Activated CD8-positive, alpha-beta memory T cell treated with anti-CD3 and anti-CD28 coated beads for 48 hours (primary cell): ENCODE data around the gene CTBP1.
"Not testable (repeated sequence)": the region's sequence is repeated elsewhere in the genome, so short reads cannot be mapped to it uniquely, and the experiment has no call there.

Experiments used
- DNase-seq, 3 experiments: peaks; one replicate each; pipeline ENCODE4 v3.0.0-alpha.2; 2020; ENCODE audit warnings: low read depth in 2 of 3, low spot score in 2 of 3

CTBP1 gene

DNA sequence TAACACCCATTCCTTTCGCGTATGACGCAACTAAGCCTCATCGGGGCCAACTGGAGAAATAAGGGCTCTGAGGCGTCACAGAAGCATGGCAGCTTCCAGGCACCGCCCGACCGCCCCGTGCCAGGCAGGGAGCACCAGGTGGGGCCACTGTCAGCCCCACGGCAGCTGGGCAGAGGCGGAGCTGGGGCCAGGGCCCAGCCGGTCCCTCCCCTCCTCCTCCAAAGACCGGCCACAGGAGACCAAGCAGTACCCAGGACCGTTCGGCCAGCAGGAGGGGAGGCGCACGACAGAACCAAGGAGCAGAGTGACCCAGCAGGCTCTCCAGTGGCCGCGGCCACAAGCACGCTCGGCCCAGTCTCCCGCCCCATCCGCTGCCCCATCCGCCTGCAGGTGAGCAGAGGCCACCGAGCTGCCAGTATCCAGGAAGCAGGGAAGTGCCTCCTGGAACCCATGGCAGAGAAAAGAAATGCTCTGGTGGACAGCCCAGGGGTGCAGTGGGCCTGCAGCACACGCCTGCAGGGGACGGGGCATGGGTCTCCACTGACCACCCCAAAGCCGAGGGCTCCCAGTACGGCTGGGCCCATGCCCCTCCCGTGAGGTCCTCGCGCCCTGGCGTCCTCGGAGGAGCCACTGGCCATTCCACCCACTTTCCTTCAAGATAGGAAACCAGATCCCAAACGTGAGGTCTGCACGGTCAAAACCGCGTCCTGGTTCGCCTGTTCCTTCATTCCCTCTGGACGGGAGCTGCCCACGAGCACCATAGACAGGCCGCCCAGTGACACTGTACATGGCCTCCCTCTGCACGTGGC, 9.6 kb downstream of the CTBP1 start:
- DNase-seq: no peak

DNA sequence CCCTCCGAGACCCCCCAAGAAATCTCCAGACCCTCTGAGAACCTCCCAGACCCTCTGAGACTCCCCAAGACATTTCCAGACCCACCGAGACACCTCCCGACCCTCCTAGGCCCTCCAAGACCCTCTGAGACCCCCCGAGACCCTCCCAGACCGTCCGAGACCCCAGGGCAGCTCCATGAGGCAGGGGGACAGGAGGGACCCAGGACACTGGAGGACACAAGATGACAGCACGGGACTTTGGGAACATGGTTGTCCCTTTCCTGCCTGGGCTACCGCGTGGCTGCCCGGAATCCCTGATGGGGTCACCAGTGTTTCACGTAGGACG, 10.3 kb downstream of the CTBP1 start:
- no peak for DNase-seq

DNA sequence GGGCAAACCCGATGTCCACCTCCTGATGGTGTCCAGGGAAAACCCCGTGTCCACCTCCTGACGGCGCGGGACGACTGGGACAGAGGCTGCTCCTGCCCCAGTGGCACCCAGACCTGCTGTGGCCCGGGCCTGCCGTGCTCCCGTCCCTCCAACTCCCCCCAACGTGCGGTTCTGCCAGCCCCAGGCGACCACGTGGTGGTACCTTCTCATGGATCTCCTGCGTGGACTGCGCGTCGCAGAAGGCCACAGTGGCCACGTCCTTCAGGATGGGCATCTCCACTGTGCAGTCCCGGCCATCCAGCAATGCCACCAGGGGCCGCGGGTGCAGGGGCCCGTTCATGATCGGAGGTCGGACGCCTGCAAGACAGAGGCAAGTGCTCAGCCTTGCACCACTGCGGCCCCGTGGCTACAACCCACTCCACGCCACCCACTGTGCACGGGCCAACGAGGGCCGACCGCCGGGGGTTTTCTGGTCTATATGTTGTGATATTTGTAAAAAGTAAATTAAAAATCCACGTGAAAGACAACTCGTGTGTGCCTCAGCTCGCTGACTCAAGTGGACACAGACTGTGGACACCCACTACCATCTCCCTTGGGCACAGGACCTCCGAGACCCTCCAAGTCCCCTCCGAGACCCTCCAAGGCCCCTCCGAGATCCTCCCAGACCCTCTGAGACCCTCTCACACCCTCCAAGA, 10.8 kb downstream of the CTBP1 start:
- DNase-seq: no peak

DNA sequence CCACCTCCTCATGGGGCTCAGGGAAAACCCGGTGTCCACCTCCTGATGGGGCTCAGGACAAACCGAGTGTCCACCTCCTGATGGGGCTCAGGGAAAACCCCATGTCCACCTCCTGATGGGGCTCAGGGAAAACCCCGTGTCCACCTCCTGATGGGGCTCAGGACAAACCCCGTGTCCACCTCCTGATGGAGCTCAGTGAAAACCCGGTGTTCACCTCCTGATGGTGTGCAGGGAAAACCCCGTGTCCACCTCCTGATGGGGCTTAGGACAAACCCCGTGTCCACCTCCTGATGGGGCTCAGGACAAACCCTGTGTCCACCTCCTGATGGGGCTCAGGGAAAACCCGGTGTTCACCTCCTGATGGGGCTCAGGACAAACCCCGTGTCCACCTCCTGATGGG, 11.7 kb downstream of the CTBP1 start:
- not testable (repeated sequence) for DNase-seq

DNA sequence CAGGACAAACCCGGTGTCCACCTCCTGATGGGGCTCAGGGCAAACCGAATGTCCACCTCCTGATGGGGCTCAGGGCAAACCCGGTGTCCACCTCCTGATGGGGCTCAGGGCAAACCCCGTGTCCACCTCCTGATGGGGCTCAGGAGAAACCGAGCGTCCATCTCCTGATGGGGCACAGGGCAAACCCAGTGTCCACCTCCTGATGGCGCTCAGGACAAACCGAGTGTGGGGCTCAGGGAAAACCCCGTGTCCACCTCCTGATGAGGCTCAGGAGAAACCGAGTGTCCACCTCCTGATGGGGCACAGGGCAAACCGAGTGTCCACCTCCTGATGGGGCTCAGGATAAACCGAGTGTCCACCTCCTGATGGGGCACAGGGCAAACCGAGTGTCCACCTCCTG, 12.1 kb downstream of the CTBP1 start:
- not testable (repeated sequence) for DNase-seq

DNA sequence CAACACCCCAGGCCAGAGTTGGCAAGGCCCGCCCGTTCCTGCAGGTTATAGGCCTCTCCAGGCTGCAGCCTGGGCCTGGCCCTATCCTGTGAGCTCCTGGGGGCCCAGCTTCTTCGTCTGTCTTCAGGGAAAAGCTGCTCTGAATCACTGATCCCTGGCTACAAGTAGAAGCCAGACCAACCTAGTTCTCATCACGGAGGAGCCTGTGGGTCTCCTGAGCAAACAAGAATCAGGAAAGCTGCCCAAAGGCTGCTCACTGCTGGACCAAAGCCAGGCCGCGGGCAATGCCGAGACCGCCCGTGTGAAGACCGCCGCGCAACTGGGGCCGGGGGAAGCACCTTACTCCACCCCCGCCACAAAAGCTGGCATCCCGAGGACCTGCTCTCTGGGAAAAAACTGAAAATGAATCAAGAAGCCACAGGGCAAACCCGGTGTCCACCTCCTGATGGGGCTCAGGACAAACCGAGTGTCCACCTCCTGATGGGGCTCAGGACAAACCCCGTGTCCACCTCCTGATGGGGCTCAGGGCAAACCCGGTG, 12.8 kb downstream of the CTBP1 start:
- DNase-seq: no peak

DNA sequence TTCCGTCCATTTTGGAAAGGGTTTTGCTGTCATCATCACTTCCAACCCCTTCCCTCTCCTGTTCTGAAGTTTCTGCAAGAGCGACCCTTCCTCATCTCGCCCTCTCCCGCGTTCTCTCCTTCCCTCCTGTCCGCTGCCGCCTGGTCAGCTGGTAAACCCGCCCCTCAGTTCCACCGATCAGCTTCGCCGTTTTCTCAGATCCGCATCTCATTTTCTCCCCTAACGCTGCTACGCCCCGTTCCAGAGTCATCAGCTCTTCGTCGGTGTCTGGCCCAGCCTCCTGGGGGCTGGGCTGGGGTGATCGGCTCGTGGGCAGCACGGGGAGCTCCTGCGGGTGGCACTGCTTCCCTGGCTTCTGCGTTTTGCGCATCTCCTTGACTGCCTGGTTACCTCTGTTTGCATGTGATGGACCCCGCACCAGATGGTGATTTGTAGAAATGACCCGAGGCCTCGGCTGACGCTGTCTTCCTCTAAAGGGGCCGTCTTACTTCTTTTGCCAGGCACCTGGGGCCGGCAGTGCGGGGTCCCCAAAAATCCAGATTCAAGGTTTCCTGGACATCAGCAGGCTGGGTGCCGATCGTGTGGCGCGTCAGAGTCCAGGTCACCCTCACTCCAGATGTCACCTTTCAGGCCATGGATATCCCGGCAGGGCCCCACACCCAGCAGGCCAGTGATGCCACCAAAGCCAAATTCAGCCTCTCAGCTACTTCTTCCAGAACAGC, 13.4 kb downstream of the CTBP1 start:
- no peak for DNase-seq

DNA sequence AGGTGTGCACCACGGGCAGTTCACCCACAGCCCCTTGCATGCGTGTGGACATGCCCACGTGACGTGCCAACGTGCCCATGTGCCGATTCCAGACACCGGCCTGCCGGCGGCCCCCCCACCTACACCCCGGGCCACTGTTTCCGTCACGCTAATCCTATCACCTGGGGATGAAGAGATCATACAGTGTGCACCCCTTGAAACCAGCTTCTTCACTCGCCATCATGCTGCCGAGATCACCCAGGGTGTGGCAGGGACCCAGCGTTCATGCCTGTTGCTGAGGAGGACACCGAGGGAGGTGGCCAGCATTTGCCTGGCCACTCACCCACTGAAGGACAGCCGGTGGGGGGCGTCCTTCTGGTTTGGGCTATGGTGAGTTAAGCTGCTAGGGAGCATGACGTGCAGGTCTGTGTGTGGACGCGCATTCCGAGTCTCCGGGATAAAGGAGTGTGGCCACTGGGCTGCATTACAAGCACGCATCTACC, 14.1 kb downstream of the CTBP1 start:
- no peak for DNase-seq

DNA sequence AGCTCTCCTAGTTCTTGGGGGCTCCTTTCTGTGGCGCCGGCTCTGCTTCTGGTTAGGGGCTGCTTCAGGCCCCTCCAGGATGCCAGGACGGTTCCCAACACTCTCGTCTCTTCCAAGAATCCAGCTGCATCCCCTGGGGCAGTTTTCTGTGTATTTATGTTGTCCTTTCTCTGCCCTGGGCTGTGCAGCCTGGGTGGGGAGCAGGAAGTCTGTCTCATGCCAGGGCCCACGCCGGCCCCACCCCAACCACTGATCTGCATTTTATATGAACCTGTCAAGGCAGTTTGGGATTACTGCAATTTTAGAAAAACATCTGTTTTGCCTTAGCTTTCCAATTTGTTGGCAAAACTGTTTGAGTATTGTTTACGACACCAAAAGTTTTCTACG, 14.6 kb downstream of the CTBP1 start:
- DNase-seq: no peak

DNA sequence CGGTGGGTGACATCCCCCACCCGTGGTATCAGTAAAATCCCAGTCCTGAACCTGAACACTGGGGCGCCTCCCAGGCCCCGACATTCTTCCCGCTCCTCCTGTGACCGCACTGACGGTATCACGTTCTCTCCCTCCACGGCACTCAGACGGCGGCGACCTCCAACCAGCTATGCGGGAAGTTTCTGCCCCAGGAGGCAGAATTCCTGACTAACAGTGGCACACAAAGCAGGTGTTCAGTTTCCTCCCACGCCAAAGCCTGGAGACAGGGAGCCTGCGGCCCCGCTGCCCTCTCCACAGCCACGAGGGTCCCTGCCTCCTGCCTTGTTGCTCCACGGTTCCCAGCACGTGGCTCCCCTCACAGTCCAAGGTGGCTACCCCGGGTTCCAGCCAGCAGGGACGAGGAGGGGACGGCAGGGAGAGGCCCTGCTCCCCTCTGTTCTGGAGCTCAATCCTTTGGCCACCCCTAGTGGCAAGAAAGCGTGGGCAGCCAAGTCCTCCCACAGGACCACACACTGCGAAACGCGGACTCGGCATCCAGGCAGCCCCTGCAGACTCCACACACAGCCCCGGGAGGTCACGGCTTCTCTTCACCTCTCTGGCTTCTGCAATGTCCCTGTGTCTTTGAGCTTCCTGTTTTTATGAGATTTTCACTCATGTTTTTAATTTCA, 15.2 kb downstream of the CTBP1 start:
- DNase-seq: no peak

DNA sequence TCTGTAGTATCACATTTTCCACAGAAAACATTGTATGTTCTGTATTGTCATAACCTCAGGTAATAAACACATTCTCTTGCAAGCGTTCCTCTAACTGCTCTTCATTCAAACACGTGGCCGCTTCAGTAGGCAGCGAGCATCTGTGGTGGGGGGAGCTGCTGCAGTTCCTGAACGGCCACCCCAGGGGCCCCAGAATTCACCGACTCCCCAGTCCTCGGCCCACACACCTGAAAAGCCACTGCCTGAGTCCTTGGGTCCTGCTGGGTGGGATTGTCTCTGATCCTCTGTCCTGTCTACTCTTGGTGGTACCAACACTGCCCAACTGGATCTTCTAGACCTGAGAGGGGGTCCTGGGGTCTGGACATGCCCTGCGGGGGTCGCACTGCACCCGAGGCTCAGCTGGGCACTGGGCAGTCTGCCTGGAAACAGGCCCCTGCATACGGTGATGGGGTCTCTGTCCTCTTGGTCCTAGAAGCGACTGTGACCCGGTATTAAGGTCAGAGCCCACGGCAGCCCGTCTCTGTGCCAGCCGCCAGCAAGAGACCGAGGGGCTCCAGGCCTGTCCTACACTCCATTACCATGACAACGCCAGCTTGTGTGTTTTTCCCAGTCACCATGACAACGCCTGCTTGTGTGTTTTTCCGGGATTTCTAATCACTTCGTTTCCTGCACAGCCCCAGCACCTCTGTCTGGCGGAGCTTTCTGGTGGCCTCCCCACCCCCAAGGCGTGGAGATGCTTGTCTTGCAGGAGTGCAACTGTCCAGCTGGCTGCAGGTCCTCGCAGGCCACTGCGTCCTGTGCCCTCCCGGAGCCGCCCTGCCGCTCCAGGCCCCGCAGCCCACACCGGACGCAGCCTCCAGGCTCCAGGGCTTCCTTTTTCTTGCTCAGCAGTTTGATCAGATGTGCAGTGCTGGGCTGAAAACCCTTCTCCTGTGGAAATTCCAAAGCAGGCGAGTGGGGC, 16.0 kb downstream of the CTBP1 start:
- DNase-seq: no peak

DNA sequence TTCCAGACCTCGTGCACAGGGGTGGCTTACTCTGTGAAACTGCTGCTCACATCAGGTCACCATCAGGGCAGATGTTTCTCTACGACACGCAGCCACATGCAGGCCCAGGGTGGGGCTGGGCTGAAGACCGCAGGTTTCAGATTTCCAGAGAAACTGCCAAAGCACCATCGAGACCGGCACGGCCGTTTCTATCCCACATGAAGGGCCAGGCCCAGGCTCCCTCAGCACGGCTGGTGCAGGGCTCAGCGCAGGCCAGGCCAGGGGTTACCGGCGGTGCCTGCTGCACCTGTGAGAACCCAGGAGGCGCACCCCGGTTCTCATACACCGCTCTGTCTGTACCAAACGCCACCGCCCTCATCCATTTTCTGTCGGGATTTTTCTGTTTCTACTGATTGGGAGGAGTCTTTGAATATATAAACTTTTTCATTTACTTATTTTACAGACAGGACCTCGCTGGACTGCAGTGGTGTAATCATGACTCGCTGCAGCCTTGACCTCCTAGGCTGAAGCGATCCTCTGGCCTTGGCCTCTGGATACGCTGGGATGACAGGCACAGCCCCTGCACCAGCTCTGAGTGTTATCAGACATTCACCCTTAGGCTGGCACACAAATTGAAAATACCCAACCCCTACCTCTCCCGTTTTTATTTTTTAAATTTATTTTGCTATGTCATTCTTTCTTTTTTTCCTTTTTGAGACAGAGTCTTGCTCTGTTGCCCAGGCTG, 17.1 kb downstream of the CTBP1 start:
- no peak for DNase-seq

DNA sequence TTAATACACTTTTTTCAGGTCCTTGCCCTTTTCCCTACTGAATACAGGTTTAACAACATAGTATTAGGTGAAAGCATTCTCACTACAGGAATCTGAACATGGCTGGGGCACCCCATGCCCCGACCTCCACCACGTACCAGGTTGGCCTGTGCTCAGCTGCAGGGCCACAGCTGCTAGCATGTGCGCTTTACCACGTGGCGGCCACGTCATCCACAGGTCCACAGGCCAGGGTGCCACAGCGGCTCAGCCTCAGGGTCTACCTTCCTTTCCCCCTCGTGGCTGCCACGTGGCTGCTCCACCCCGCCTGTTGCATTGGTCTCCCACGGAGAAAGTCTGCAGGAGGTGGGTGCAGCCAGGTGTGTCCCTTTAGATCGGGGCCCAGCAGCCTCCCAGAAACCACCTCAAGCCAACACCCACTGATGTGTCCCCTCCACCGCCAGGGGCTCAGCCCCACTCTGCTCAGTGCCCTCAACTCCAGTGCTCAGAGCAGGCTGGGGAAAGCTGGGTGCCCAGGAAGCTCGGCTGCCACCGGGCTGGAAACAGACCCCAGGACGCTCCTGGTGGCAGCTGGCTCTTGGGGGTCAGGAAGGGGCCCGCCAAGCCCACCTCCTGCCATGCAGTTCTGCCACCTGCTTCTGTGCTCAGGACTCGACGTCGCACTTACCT, 17.8 kb downstream of the CTBP1 start:
- no peak for DNase-seq

DNA sequence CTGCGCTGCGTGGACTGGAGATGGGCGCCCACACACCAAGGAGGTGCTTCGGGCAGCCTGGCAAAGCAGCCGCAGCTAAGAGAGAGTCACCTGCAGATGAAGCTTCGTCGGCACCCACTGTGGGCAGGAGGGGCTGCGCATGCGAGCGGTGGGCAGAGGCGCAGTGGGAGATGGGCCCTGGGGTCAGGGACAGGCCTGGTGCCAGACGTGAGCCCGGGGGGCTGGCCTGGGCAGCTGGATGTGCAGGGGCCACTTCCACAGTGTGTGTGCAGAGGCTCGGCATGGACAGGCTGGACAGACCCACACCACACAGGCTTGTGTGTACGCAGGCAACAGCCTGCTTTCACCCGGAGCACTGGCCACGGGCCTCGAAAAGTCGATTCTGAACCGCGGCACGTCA, 18.6 kb downstream of the CTBP1 start:
- DNase-seq: no peak

DNA sequence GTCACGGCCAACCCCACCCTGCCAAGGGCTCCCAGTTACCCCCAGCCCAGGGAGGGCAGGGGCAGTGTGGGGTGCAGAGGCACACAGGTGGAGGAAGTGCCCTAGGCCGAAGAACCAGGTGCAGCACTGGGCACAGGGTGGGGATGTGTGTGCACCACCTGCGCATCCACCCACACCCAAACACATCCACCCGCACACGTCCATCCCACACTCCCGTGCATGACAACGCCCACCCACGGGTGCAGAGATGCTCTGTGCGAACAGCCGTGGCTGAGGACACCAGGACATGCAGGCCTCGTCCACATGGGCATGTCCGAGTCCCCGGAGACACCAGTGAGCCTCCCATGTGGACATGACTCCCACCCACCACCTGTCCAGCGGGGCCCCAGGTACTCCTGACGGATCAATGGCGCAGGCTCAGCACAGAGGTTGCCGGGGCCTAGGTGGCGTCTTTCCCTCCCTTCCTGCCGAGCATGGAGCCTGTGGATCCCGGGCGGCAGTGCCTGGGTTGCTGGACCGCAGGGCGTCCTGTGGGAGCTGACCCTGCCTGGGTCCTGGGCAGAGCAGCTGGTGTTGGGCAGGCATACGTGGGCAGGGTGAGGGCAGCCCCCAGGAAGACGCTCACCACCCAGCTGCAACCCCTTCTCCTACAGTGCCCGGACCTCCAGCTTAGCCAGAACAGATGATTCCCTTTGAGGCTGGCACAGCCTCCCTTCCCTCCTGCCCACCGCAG, 19.6 kb downstream of the CTBP1 start:
- DNase-seq: no peak

DNA sequence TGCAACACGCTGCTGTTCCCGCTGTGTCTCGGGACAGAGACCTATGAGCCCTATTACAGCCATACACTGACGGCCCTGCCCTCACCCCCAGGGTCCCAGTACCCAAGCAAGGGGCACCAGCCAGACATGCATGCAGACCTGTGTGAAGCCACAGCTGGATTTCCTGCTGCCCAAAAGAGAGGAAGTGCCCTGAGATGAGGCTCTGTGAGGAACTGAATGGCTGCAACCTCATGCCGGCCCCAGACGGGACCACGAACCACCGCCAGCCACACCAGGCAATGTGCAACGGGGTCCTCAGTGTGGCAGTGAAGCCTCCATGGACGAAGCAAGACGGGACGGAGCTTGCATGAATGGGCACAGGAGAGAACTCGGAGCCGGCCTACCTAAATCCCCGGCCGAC, 21.1 kb downstream of the CTBP1 start:
- no peak for DNase-seq

DNA sequence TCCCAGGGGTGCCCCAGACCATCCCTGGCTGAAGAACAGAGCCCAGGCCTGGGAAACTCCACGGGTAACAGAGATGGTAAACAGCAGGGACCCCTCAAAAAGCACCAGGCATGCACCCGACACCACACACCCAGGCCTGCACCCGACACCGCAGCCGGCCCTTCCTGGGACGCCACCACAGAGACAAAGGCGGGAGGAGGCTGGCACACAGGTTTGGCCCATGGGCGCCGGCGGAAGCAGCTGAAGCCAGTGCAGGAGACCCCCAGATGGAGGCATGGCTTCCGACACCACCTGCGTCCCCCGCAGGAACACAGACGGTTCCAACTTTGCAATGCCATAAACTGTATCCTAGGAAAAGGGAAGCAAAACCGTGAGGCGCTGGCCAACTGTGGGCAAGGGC, 22.3 kb downstream of the CTBP1 start:
- DNase-seq: no peak

DNA sequence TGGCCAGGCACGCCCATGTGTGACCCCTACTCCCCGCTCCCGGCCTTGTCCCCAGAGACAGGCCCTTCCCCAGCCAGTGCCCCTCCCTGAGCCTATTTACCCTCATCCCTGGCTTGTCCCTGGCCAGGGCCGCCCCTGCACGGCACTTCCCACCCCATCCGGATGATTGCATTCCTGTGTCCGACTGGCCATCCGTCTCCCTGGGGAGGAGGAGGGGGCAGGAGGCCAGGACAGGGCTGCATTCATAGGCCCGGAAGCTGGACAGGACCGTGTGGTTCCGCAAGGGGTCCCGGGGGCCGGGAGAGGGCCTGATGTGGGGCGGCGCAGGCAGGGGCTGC, 22.8 kb downstream of the CTBP1 start:
- DNase-seq: no peak
